Neutrophil (primary cell): ENCODE results near the gene HRH1.
"Not testable (repeated sequence)": the region's sequence is repeated elsewhere in the genome, so short reads cannot be mapped to it uniquely, and the experiment has no call there.

Experiments used
- H3K27ac ChIP-seq: fragments of 200-600 bp; sonication (generic); 2 replicates; pipeline ENCODE4 v1.5.1; 2016; ENCODE audit warnings: mild to moderate bottlenecking, moderate library complexity
- H3K27me3 ChIP-seq: fragments of 200-600 bp; sonication (generic); 2 replicates; pipeline ENCODE4 v1.6.0; 2016; ENCODE audit warnings: mild to moderate bottlenecking
- H3K36me3 ChIP-seq: fragments of 200-600 bp; sonication (generic); 2 replicates; pipeline ENCODE4 v1.5.1; 2017
- H3K4me1 ChIP-seq, 2 experiments: fragments of 200-600 bp in 1 of 2; sonication (generic) in 1 of 2; 1 replicate in 1 of 2; 2 replicates in 1 of 2; pipeline versions ENCODE4 v1.5.1 to v1.6.1; 2013 to 2016; ENCODE audit warnings: low read depth in 1 of 2, low read length in 1 of 2, mild to moderate bottlenecking in 1 of 2, moderate library complexity in 1 of 2; ENCODE audit not compliant: control insufficient read depth in 1 of 2, insufficient read depth in 1 of 2
- H3K4me3 ChIP-seq, 2 experiments: fragments of 200-600 bp in 1 of 2; sonication (generic) in 1 of 2; 1 replicate in 1 of 2; 2 replicates in 1 of 2; pipeline ENCODE4 v1.5.1; 2013 to 2016; ENCODE audit warnings: low read depth in 1 of 2, low read length in 1 of 2, mild to moderate bottlenecking in 1 of 2, moderate library complexity in 1 of 2
- H3K9me3 ChIP-seq: fragments of 200-600 bp; sonication (generic); 2 replicates; pipeline ENCODE4 v1.5.1; 2016
- CTCF ChIP-seq: fragments of 200-600 bp; sonication (generic); IDR thresholded peaks from 2 replicates; pipeline ENCODE4 v1.5.1; 2016; ENCODE audit warnings: antibody characterized with exemption

HRH1 gene

GRCh38 chr3:11131371-11131770 lies 22.9 kb upstream of the HRH1 start:
- no peaks in the 10 kb centered on the region for H3K36me3 ChIP-seq
- no peaks in the 10 kb centered on the region for H3K9me3 ChIP-seq
- H3K4me3 ChIP-seq: no peak overlapping the region
- H3K27me3 ChIP-seq: no peaks in the 10 kb centered on the region
- H3K27ac ChIP-seq: no peak overlapping the region
- TF ChIP-seq CTCF: no peak
- no peaks in the 10 kb centered on the region for H3K4me1 ChIP-seq

GRCh38 chr3:11131886-11132285 lies 22.4 kb upstream of the HRH1 start:
- H3K9me3 ChIP-seq, H3K4me3 ChIP-seq, H3K36me3 ChIP-seq, H3K27me3 ChIP-seq, H3K4me1 ChIP-seq, H3K27ac ChIP-seq: not testable (repeated sequence)

GRCh38 chr3:11132861-11133260 lies 21.4 kb upstream of the HRH1 start:
- Histone ChIP-seq H3K36me3 (no peaks in the 10 kb centered on the region), H3K9me3 (no peaks in the 10 kb centered on the region), H3K4me1 (no peaks in the 10 kb centered on the region), H3K4me3 (no peak overlapping the region), H3K27me3 (no peaks in the 10 kb centered on the region), H3K27ac (no peak overlapping the region)
- no peak for TF ChIP-seq CTCF

- Histone ChIP-seq H3K9me3 (no peaks in the 10 kb centered on the region), H3K4me1 (no peaks in the 10 kb centered on the region), H3K27me3 (no peaks in the 10 kb centered on the region), H3K36me3 (no peaks in the 10 kb centered on the region), H3K27ac (no peak overlapping the region), H3K4me3 (no peak overlapping the region)
- no peak for TF ChIP-seq CTCF
Observed at GRCh38 chr3:11134794-11135193, 19.5 kb upstream of the HRH1 start.

- H3K27me3 ChIP-seq: peaks cover 6% of the 10 kb centered on the region
- no peak overlapping the region for H3K4me3 ChIP-seq
- H3K9me3 ChIP-seq: no peaks in the 10 kb centered on the region
- H3K36me3 ChIP-seq: no peaks in the 10 kb centered on the region
- no peak for TF ChIP-seq CTCF
- H3K4me1 ChIP-seq: peaks cover 7 to 9% of the 10 kb centered on the region in 2 experiments
- no peak overlapping the region for H3K27ac ChIP-seq
Observed at GRCh38 chr3:11136116-11136515, 18.2 kb upstream of the HRH1 start.

- Histone ChIP-seq H3K36me3 (no peaks in the 10 kb centered on the region), H3K4me1 (peaks cover 7 to 9% of the 10 kb centered on the region in 2 experiments), H3K4me3 (no peak overlapping the region), H3K9me3 (no peaks in the 10 kb centered on the region), H3K27me3 (peaks cover 6% of the 10 kb centered on the region), H3K27ac (no peak overlapping the region)
- TF ChIP-seq CTCF: no peak
Observed at GRCh38 chr3:11136830-11137626, 17.3 kb upstream of the HRH1 start.
